A204.1 (cell line): ENCODE data around the gene RPL22.

ENCODE experiments used
- FAIRE-seq: peaks from 2 replicates; lab custom pipeline; 2012; peaks lifted over from hg19 to GRCh38; lab: Jason Lieb, UNC

Gene RPL22

GRCh38 chr1:6199298-6200187 lies at the start of gene RPL22:
RPL22 (minus strand) TSS chr1:6199595; CDS start chr1:6199573, 22 bp downstream.
- FAIRE-seq: peak; percentile 95

- FAIRE-seq: no peak
Measured at GRCh38 chr1:6248161-6248776, 48.9 kb upstream of the RPL22 start.

DNA sequence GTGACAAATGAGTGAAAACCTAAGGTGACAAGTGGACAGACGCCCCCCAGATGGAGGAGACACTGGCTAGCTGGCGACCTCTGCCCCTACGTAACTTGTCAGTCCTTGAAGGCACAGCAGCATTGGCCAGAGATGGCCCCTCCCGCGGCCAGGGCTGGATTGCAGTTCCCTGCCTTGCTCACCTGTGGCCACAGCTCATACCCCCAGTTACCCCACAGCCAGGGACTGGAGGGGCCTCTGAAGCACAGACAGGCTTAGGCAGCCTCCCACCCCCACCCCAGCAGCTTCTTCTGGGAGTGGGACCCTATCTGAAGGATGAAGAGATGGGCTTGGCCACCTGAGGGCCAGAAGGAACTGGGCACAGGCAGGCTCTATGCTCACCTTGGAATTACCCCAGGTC lies 48.3 kb upstream of the RPL22 start:
- FAIRE-seq: no peak

DNA sequence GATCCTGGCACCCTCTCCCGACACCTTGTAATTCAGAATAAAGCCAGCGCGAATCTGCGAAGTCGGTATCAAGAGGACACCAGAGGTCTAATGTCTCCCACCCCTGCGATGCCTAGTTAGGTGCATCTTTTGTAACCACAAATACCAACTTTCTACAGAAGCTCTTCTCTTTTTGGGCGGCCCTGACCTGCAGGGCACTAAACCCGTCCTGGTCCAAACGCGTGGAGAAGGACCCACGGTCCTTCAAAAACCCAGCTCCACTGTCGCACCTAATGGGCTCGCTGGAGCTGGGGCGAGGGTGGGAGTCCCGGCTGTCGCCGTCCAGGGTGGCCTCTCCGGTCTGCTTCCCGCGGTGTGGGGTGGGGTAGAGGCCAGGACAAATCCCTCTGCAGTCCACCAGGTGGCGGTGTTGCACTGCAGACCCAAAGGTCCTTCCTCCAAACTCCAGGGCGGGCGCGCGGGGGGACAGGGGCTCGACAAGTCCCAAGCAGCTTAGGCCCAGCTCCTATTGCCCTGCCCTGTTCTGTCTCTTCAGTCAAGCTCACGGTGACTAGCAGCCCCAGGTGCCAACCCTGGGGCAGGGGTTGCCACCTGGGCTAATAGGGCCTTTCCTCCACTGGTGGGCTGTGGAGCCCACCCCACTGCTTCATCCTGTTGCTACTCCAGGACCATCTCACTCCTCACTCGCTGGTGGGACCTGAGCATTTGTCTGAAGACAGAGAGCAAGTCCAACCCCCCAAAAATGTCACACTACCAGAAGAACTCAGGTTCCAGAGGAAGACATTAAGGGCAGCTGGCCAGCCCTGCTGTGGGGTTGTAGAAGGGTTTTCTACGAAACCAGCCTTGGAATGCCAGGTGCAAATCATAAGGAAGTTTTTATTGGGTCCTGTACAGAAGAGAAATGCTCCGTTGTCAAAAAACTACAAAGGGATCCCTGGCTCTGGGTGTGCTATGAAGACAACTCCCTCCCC lies 47.4 kb upstream of the RPL22 start:
- no peak for FAIRE-seq

- FAIRE-seq: no peak
Measured at GRCh38 chr1:6245869-6246496, 46.6 kb upstream of the RPL22 start.

DNA sequence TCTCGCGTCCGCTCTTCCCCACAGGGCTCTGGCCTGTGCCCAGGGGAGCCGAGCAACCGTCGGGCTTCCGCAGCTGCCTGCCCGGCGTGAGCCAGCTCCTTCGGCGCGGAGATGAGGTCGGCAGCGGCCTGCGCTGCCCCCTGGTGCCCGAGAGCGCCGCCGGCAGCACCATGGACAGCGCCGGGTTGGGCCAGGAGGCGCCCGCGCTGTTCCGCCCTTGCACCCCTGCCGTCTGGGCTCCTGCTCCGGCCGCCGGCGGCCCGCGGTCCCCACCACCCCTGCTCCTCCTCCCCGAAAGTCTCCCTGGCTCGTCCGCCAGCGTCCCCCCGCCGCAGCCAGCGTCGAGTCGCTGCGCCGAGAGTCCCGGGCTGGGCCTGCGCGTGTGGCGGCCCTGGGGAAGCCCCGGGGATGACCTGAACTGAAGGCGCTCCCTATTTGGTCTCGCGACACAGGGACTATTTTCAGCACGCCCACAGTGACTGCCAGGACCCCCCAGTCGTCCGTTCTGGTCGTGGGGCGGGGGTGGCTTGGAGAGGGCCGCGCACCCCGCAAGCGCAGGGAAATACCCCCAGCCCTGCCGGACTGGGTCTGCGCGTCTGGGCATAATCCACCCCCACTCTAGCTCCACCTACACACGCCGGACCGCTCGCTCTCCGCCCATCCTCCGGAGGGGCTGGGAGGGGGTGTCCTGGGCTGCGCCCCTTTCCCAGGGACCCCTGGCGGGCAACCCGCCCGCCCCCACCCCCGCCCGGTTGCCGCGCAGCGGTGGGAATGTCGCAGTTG lies 45.9 kb upstream of the RPL22 start:
- FAIRE-seq: no peak

GRCh38 chr1:6244401-6245049 lies 45.1 kb upstream of the RPL22 start:
- FAIRE-seq: no peak

DNA sequence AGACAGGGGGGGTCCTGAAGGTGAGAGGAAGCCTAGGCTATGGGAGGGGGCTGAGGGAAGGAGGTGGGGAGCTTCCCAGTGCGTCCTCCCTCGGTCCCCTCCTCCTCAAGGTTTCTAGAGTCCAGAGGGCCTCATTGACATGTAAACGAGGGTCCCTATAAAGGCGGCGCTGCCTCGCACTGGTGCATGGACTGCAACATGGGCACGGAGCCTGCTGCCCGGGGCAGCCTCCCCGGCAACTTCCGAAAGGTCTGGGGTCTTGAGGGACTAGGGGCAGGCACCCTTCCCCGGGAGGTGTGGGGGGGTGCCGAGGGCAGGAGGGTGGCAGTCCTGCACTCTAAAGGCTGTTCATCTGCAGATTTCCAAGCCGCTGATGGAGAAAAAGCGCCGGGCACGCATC lies 44.6 kb upstream of the RPL22 start, which contains the start of gene HES3:
Gene HES3, plus strand, starts transcription at position 187 of the 400 bp plus-strand sequence. Its CDS starts 187 bp downstream, at position 374.
- no peak for FAIRE-seq

GRCh38 chr1:6243053-6243834 lies 43.8 kb upstream of the RPL22 start:
- no peak for FAIRE-seq

- FAIRE-seq: no peak
Measured at GRCh38 chr1:6241887-6242740, 42.7 kb upstream of the RPL22 start.

- no peak for FAIRE-seq
Measured at GRCh38 chr1:6241107-6241886, 41.9 kb upstream of the RPL22 start.

GRCh38 chr1:6239950-6240768 lies 40.8 kb upstream of the RPL22 start:
- FAIRE-seq: no peak

DNA sequence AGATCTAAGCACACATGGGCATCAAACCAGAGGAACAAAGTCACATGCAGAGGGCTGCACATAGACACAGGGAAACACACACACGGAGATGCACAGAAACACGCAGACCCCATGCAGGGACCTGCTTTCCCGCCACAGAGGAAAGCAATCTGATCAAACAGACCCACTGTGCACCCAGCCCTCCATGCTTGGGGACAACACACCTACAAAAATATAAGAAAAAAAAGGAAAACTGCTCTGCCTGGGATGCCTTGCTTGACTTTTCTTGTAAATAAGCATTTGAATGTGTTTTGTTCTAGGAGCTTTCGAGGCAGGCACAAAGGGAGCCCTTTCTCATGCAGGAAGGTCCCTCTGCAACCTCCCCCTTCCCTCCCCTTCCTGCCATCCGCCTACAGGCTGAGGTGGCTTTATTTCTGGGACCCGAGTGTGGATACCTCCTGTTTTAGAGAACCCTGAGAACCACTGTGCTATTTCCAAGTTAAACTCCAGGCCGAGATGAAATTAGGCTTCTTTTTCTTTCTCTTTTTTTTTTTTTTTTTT lies 39.9 kb upstream of the RPL22 start:
- no peak for FAIRE-seq

DNA sequence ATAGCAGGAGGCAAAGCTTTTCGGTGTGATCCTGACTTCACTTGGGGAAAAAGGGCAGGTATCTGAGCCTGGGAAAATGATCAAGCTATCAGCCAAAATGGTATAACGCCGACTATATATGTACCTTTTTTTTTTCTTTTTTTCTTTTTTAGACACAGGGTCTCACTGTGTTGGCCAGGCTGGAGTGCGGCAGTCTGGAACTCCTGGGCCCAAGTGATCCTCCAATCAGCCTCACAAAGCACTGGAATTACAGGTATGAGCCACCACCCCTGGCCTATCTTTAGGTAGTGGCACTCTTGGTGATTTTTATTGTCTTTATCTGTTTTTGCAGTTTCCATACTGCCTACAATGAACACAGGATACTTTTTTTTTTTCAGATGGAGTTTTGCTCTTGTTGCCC lies 37.7 kb upstream of the RPL22 start:
- no peak for FAIRE-seq

DNA sequence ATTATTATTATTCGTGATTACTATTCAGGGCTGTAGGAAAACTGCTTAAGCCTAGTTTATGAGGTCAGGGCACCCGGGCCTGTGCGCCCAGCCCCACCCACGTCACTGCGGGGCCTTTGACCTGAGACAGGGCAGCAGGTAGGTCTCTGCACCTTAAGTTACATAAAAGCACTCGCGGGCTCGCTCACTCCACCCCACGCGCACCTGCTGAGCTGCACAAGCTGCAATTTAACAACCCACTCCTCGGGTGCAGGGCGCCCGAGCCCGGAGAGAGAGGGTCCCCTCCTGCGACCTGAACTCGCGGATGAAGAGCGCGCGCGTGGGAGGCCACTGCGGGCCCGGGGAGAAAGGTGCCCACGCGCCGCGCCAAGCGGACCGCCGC lies 35.9 kb upstream of the RPL22 start:
- FAIRE-seq: no peak

DNA sequence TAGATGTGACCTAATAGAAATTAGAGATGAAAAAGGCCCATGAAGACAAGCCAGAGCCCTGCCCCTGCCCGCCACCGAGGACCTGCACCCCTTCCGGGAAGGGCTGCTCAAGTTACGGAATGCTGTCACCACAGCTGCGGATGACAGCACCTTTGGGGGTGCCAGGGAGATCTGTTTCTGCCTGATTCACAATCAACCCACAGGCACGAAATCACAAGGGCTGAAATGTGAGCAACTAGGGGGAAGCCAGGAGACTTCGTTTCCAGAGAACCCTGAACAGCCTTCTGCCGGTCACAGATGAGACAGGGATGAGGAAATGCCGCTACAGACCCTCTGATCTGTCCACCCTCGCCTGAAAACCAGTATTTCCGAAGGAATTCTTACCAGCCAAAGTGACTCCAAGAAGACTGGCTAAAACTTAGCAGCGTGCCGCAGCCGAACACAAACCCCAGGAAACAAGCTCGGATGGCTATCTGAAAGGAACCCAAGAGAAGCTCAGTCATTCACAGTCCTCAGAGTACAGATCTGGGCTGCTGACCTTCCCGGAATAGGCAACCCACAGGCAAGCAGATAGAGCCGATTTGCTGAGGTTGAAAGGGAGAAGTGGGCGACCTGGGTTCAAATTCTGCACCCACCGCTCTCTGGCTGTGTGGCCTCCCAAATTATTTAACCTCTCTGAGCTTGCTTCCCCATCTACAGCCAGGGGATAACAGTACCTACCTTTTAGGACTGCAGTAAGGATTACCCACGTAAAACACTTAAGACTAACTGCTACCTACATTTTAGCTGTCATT lies 35.3 kb upstream of the RPL22 start:
- no peak for FAIRE-seq
